ENCODE results near the gene NCOR1.

- TF ChIP-seq, protein P1, sequence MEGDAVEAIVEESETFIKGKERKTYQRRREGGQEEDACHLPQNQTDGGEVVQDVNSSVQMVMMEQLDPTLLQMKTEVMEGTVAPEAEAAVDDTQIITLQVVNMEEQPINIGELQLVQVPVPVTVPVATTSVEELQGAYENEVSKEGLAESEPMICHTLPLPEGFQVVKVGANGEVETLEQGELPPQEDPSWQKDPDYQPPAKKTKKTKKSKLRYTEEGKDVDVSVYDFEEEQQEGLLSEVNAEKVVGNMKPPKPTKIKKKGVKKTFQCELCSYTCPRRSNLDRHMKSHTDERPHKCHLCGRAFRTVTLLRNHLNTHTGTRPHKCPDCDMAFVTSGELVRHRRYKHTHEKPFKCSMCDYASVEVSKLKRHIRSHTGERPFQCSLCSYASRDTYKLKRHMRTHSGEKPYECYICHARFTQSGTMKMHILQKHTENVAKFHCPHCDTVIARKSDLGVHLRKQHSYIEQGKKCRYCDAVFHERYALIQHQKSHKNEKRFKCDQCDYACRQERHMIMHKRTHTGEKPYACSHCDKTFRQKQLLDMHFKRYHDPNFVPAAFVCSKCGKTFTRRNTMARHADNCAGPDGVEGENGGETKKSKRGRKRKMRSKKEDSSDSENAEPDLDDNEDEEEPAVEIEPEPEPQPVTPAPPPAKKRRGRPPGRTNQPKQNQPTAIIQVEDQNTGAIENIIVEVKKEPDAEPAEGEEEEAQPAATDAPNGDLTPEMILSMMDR (conservative IDR thresholded peaks at IDR 0.05): no peak
- no peak for TF ChIP-seq ZFX (IDR thresholded peaks at IDR 0.05)
Measured at GRCh38 chr17:15981208-15981607, 234.1 kb downstream of the NCOR1 start.

All from C4-2B (cell line).